Smooth muscle cell (in vitro differentiated cells): ENCODE measurements around the gene TRPM3. TPM values are rescaled to one million over a fixed set of nuclear protein-coding genes. Genes with fewer than 3 reads are reported as not detected.

ENCODE experiments used
- DNase-seq: peaks from one replicate; lab custom pipeline; 2025; ENCODE audit not compliant: unreplicated experiment; lab: John Stamatoyannopoulos, UW
- H2AFZ ChIP-seq: fragments of 200-600 bp; sonication (generic); 2 replicates; pipeline ENCODE4 v1.6.0; 2016; ENCODE audit warnings: antibody characterized with exemption, low read depth, mild to moderate bottlenecking
- H3F3A ChIP-seq: fragments of 200-600 bp; sonication (generic); 2 replicates; pipeline ENCODE4 v1.6.0; 2017; ENCODE audit warnings: antibody characterized with exemption, low read depth
- H3K27ac ChIP-seq: fragments of 200-600 bp; sonication (generic); 2 replicates; pipeline ENCODE4 v1.5.1; 2016; ENCODE audit warnings: low read depth, mild to moderate bottlenecking
- H3K27me3 ChIP-seq: fragments of 200-600 bp; sonication (generic); 2 replicates; pipeline ENCODE4 v1.6.1; 2016; ENCODE audit warnings: low read depth, mild to moderate bottlenecking
- H3K36me3 ChIP-seq: fragments of 200-600 bp; sonication (generic); 2 replicates; pipeline ENCODE4 v1.5.1; 2016; ENCODE audit warnings: low read depth
- H3K4me1 ChIP-seq: fragments of 200-600 bp; sonication (generic); 2 replicates; pipeline ENCODE4 v1.5.1; 2016; ENCODE audit warnings: low read depth
- H3K4me2 ChIP-seq: fragments of 200-600 bp; sonication (generic); 2 replicates; pipeline ENCODE4 v1.6.0; 2016; ENCODE audit warnings: mild to moderate bottlenecking
- H3K4me3 ChIP-seq: fragments of 200-600 bp; sonication (generic); 2 replicates; pipeline ENCODE4 v1.5.1; 2016; ENCODE audit warnings: mild to moderate bottlenecking
- H3K79me2 ChIP-seq: fragments of 200-600 bp; sonication (generic); 2 replicates; pipeline ENCODE4 v1.6.0; 2016; ENCODE audit warnings: low read depth, mild to moderate bottlenecking
- H3K9ac ChIP-seq: fragments of 200-600 bp; sonication (generic); 2 replicates; pipeline ENCODE4 v1.6.0; 2016; ENCODE audit warnings: low read depth
- H3K9me3 ChIP-seq: fragments of 200-600 bp; sonication (generic); replicated peaks from 2 replicates; pipeline ENCODE4 v1.5.1; 2016; ENCODE audit warnings: low read depth
- H4K20me1 ChIP-seq: fragments of 200-600 bp; sonication (generic); 2 replicates; pipeline ENCODE4 v1.6.0; 2016; ENCODE audit warnings: low read depth
- WGBS: methylation state at CpG from one replicate; pipeline ENCODE4 v1.1.7; 2016; ENCODE audit warnings: low lambda C conversion rate; 5-methylcytosine and 5-hydroxymethylcytosine counted together
- polyA plus RNA-seq: library from polyadenylated mRNA; unstranded; fragments of >200 nt; fragmentation: Nextera tagmentation; extraction: Ambion mirVana; gene quantifications from 2 replicates; pipeline ENCODE4 v1.2.1, GENCODE V29; 2016
- total RNA-seq: library from RNA; depleted of rRNA; stranded (reverse); fragments of >200 nt; gene quantifications from 2 replicates; pipeline ENCODE4 v1.2.3, GENCODE V29; 2014
- TF ChIP-seq, protein P1 (sequence below): fragments of 200-600 bp; sonication (generic); IDR thresholded peaks from 2 replicates; pipeline ENCODE4 v1.5.1; 2017; ENCODE audit warnings: borderline replicate concordance, mild to moderate bottlenecking, antibody characterized with exemption; ENCODE audit not compliant: insufficient read depth, poor library complexity, severe bottlenecking

Gene TRPM3
- total and polyA plus RNA-seq, 2 experiments from 2014 or later: not detected

DNA sequence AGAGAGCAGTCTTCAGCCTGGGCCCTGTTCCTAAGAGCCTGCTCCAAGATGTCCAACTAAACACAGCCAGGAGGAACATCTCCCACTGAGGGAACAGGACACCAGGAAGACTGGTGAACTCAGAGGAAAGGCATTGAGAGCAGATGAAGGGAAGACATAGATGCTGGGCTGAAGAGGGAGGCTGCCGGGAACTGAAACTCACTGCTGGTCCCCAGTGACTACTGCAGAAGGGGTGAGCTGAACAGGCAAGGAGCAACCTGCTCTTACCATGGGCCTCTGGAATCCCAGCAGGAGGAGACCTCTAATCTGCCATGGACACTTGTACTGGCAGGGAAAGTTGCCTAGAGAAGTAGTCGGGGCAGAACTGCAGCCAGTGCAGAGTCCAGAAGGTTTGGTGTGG lies 95.7 kb downstream of the TRPM3 start:
- H3K4me3 ChIP-seq: no peak overlapping the region
- H3K9me3 ChIP-seq: no peaks in the 10 kb centered on the region
- no peak overlapping the region for H3K9ac ChIP-seq
- TF ChIP-seq, protein P1, sequence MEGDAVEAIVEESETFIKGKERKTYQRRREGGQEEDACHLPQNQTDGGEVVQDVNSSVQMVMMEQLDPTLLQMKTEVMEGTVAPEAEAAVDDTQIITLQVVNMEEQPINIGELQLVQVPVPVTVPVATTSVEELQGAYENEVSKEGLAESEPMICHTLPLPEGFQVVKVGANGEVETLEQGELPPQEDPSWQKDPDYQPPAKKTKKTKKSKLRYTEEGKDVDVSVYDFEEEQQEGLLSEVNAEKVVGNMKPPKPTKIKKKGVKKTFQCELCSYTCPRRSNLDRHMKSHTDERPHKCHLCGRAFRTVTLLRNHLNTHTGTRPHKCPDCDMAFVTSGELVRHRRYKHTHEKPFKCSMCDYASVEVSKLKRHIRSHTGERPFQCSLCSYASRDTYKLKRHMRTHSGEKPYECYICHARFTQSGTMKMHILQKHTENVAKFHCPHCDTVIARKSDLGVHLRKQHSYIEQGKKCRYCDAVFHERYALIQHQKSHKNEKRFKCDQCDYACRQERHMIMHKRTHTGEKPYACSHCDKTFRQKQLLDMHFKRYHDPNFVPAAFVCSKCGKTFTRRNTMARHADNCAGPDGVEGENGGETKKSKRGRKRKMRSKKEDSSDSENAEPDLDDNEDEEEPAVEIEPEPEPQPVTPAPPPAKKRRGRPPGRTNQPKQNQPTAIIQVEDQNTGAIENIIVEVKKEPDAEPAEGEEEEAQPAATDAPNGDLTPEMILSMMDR: no peak
- H3K27ac ChIP-seq: no peak overlapping the region
- no peaks in the 10 kb centered on the region for H3K4me1 ChIP-seq
- no peaks in the 10 kb centered on the region for H4K20me1 ChIP-seq
- H2AFZ ChIP-seq: no peak overlapping the region
- no peak overlapping the region for H3K4me2 ChIP-seq
- no peaks in the 10 kb centered on the region for H3F3A ChIP-seq
- H3K36me3 ChIP-seq: no peaks in the 10 kb centered on the region
- H3K27me3 ChIP-seq: no peaks in the 10 kb centered on the region
- no peak for DNase-seq
- no peaks in the 10 kb centered on the region for H3K79me2 ChIP-seq
- WGBS: 95% methylated on average over 2 of the region's 2 CpGs

DNA sequence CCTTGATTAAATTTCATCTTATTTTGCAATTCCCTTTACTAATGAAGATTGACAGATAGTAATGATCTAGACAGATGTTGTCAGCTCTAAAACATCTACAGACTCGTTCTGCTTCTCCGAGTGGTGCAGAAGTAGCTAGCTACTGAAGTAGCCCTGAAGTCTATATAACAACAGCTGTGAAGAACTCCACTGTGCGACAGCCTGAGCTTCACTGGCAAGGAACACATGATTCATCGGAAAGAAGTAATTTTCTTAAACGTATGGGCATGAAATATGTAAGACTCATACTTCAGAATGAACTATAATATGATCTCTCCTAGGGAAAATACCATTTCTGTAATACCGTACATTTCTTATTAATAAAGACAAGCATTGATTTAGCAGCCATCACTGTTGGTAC lies 96.2 kb downstream of the TRPM3 start:
- Histone ChIP-seq H3K4me2 (no peak overlapping the region), H3K79me2 (no peaks in the 10 kb centered on the region), H2AFZ (no peak overlapping the region), H3K27ac (no peak overlapping the region), H3K27me3 (no peaks in the 10 kb centered on the region), H3K4me3 (no peak overlapping the region), H3K36me3 (no peaks in the 10 kb centered on the region), H3K4me1 (no peaks in the 10 kb centered on the region), H3K9ac (no peak overlapping the region), H3F3A (no peaks in the 10 kb centered on the region), H3K9me3 (no peaks in the 10 kb centered on the region), H4K20me1 (no peaks in the 10 kb centered on the region)
- TF ChIP-seq, protein P1: no peak
- no peak for DNase-seq
- 78% methylated on average over 6 of the region's 6 CpGs for WGBS

DNA sequence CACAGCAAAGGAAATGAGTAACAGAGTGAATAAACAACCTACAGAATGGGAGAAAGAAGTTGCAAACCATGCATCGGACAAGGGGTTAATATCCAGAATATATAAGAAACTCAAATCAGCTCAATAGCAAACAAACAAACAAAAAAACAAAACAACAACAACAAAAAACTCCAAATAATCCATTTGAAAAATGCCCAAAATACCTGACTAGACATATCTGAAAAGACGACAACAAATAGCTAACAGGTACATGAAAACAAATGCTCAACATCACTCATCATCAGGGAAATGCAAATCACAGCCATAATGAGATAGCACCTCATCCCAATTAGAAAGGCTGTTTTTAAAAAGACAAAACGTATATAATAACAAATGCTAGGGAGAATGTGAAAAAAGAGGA lies 111.2 kb downstream of the TRPM3 start:
- 85% methylated on average over 3 of the region's 3 CpGs for WGBS
- Histone ChIP-seq H3K9ac (no peak overlapping the region), H2AFZ (no peak overlapping the region), H3K27ac (no peak overlapping the region), H3K36me3 (no peaks in the 10 kb centered on the region), H3K4me3 (no peak overlapping the region), H3F3A (no peaks in the 10 kb centered on the region), H4K20me1 (no peaks in the 10 kb centered on the region), H3K79me2 (no peaks in the 10 kb centered on the region), H3K4me2 (no peak overlapping the region), H3K9me3 (no peaks in the 10 kb centered on the region), H3K27me3 (no peaks in the 10 kb centered on the region), H3K4me1 (no peaks in the 10 kb centered on the region)
- TF ChIP-seq, protein P1: no peak
- DNase-seq: no peak

DNA sequence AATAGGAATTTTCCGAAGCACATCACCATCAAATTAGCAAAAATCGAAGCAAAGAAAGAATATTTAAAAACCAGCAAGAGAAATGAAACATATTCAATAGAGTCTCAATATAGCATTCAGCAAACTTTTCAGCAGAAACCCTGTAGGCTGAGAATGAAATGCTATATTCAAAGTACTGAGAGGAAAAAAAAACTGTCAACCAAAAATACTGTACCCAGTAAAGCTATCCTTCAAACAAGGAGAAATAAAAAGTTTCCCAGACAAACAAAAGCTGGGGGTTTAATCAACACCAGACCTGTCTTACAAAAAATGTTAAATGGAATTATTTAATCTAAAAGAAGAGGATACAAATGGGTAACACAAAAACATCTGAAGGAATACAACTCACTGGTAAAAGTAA lies 116.0 kb downstream of the TRPM3 start:
- H3K36me3 ChIP-seq: no peaks in the 10 kb centered on the region
- WGBS: 95% methylated on average over 2 of the region's 2 CpGs
- no peak overlapping the region for H3K9ac ChIP-seq
- H3K9me3 ChIP-seq: peaks cover 3% of the 10 kb centered on the region
- H2AFZ ChIP-seq: no peak overlapping the region
- TF ChIP-seq, protein P1: no peak
- H3K4me1 ChIP-seq: no peaks in the 10 kb centered on the region
- H3K4me3 ChIP-seq: no peak overlapping the region
- no peaks in the 10 kb centered on the region for H4K20me1 ChIP-seq
- H3K27ac ChIP-seq: no peak overlapping the region
- H3K4me2 ChIP-seq: no peak overlapping the region
- no peaks in the 10 kb centered on the region for H3K27me3 ChIP-seq
- H3F3A ChIP-seq: no peaks in the 10 kb centered on the region
- no peaks in the 10 kb centered on the region for H3K79me2 ChIP-seq
- no peak for DNase-seq
